Measurements from ENCODE around the gene GRK5.

The GRK5 gene

GRCh38 chr10:119233123-119233820 is 25.9 kb downstream of the GRK5 start:
- H3K4me2 ChIP-seq (ENCODE audit: insufficient read depth, low read length) = no peak overlapping the region
- peaks cover 3% of the 10 kb centered on the region for H3K9me3 ChIP-seq (ENCODE audit: insufficient read depth, low read length, severe bottlenecking)
- H4K20me1 ChIP-seq (ENCODE audit: insufficient read depth, low read length) = peaks cover 8% of the 10 kb centered on the region; the same call in 1 of the 2 replicates
- no peak overlapping the region for H2AFZ ChIP-seq (ENCODE audit: low read depth, low read length)
- DNase-seq (no peak), ATAC-seq (ENCODE audit: insufficient read depth, low read depth) (no peak)
- no peaks in the 10 kb centered on the region for H3K36me3 ChIP-seq (ENCODE audit: insufficient read depth, low read length)
- H3K4me3 ChIP-seq (ENCODE audit: low read depth in 1 of 2, low read length in 2 of 2) = no peak overlapping the region
- no peak overlapping the region for H3K9ac ChIP-seq (ENCODE audit: low read depth, low read length)
- TF ChIP-seq CTCF (IDR thresholded peaks at IDR 0.05; ENCODE audit: borderline replicate concordance, extremely low read depth, low read length, poor library complexity, severe bottlenecking) (no peak), EZH2 (IDR thresholded peaks at IDR 0.05; ENCODE audit: borderline replicate concordance, low read depth, low read length, severe bottlenecking) (no peak)
- peaks cover 3% of the 10 kb centered on the region; the same call in 1 of the 2 replicates for H3K79me2 ChIP-seq (ENCODE audit: insufficient read depth, low read length)
- no peaks in the 10 kb centered on the region for H3K27me3 ChIP-seq (ENCODE audit: insufficient read depth, low read length, poor library complexity)
- H3K27ac ChIP-seq (ENCODE audit: low read length) = no peak overlapping the region
- peaks cover 12% of the 10 kb centered on the region for H3K4me1 ChIP-seq (ENCODE audit: insufficient read depth, low read length)

GRCh38 chr10:119233821-119234220 is 26.4 kb downstream of the GRK5 start:
- Histone ChIP-seq H3K79me2 (ENCODE audit: insufficient read depth, low read length) (peaks cover 3% of the 10 kb centered on the region; the same call in 1 of the 2 replicates), H3K27ac (ENCODE audit: low read length) (no peak overlapping the region), H4K20me1 (ENCODE audit: insufficient read depth, low read length) (peaks cover 10% of the 10 kb centered on the region; the same call in 1 of the 2 replicates), H3K9ac (ENCODE audit: low read depth, low read length) (no peak overlapping the region), H2AFZ (ENCODE audit: low read depth, low read length) (no peak overlapping the region), H3K4me2 (ENCODE audit: insufficient read depth, low read length) (no peak overlapping the region), H3K36me3 (ENCODE audit: insufficient read depth, low read length) (no peaks in the 10 kb centered on the region), H3K4me1 (ENCODE audit: insufficient read depth, low read length) (peaks cover 12% of the 10 kb centered on the region), H3K4me3 (ENCODE audit: low read depth in 1 of 2, low read length in 2 of 2) (no peak overlapping the region), H3K9me3 (ENCODE audit: insufficient read depth, low read length, severe bottlenecking) (peaks cover 3% of the 10 kb centered on the region), H3K27me3 (ENCODE audit: insufficient read depth, low read length, poor library complexity) (no peaks in the 10 kb centered on the region)
- TF ChIP-seq EZH2 (IDR thresholded peaks at IDR 0.05; ENCODE audit: borderline replicate concordance, low read depth, low read length, severe bottlenecking) (no peak), CTCF (IDR thresholded peaks at IDR 0.05; ENCODE audit: borderline replicate concordance, extremely low read depth, low read length, poor library complexity, severe bottlenecking) (no peak)
- DNase-seq = no peak
- no peak for ATAC-seq (ENCODE audit: insufficient read depth, low read depth)

GRCh38 chr10:119235356-119235755 is 28.0 kb downstream of the GRK5 start:
- ATAC-seq (ENCODE audit: insufficient read depth, low read depth) (no peak), DNase-seq (no peak)
- Histone ChIP-seq H2AFZ (ENCODE audit: low read depth, low read length) (no peak overlapping the region), H3K27ac (ENCODE audit: low read length) (no peak overlapping the region), H3K36me3 (ENCODE audit: insufficient read depth, low read length) (no peaks in the 10 kb centered on the region), H3K4me3 (ENCODE audit: low read depth in 1 of 2, low read length in 2 of 2) (no peak overlapping the region), H3K9ac (ENCODE audit: low read depth, low read length) (no peak overlapping the region), H3K4me1 (ENCODE audit: insufficient read depth, low read length) (peaks cover 12% of the 10 kb centered on the region), H3K79me2 (ENCODE audit: insufficient read depth, low read length) (peaks cover 3% of the 10 kb centered on the region; the same call in 1 of the 2 replicates), H3K27me3 (ENCODE audit: insufficient read depth, low read length, poor library complexity) (no peaks in the 10 kb centered on the region), H3K4me2 (ENCODE audit: insufficient read depth, low read length) (no peak overlapping the region), H3K9me3 (ENCODE audit: insufficient read depth, low read length, severe bottlenecking) (peaks cover 3% of the 10 kb centered on the region), H4K20me1 (ENCODE audit: insufficient read depth, low read length) (peaks cover 10% of the 10 kb centered on the region; the same call in 1 of the 2 replicates)
- no peak for TF ChIP-seq EZH2 (IDR thresholded peaks at IDR 0.05; ENCODE audit: borderline replicate concordance, low read depth, low read length, severe bottlenecking)
- no peak for TF ChIP-seq CTCF (IDR thresholded peaks at IDR 0.05; ENCODE audit: borderline replicate concordance, extremely low read depth, low read length, poor library complexity, severe bottlenecking)
